GM18520 (cell line): ENCODE data around the gene C14orf119.

Experiments used
- ATAC-seq: cut with Tn5 transposase; IDR thresholded peaks from one replicate; pipeline ENCODE4 v1.9.1; 2021; ENCODE audit not compliant: unreplicated experiment

Gene C14orf119, protein sequence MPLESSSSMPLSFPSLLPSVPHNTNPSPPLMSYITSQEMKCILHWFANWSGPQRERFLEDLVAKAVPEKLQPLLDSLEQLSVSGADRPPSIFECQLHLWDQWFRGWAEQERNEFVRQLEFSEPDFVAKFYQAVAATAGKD

DNA sequence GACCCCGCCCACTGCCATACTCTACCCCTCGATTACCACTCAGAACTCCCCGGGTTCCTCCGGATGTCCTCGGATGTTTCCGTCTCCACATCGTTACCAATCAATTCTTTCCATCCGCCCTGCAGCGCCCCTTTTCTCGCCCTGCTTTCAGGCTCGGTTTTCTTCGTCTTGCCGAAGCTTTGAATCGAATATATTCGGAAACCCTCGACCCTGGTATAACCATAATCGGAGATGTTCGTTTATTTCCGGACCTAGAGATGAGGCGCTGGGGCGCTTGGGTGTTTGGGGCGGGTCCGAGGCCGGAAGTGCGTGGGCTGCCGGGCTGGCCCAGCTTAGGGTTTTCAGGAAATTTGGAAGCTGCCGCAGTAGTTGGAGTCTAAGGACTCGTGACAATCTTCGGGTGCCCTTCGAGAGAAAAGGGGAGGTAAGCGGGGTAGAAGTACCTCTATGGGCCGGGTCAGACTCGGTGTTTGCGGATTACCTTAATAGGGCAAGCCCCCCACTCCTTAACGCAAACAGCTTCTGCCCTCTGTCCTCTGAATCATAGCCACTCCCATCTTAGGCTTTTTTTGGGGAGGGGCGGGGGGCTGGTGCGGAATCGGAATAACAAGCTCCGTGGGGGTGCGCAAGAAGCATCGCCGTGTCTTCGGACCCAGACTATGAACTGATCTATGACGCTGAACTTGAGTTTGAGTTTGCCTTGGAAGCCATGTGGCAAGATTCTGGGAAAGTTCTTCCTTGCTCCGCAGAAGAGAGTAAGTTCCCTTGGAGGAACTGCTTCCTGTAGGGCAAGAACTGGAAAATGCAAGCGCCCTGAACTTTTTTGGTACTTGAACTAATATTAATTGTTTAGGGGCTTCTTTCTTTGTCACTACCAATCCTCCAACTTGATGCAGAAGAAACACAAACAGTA is at the start of gene C14orf119:
Gene C14orf119 (plus strand): TSS at position 310 of the 913 bp plus-strand sequence. CDS start 2,154 bp downstream, outside the sequence.
- peak; percentile 91 for ATAC-seq

DNA sequence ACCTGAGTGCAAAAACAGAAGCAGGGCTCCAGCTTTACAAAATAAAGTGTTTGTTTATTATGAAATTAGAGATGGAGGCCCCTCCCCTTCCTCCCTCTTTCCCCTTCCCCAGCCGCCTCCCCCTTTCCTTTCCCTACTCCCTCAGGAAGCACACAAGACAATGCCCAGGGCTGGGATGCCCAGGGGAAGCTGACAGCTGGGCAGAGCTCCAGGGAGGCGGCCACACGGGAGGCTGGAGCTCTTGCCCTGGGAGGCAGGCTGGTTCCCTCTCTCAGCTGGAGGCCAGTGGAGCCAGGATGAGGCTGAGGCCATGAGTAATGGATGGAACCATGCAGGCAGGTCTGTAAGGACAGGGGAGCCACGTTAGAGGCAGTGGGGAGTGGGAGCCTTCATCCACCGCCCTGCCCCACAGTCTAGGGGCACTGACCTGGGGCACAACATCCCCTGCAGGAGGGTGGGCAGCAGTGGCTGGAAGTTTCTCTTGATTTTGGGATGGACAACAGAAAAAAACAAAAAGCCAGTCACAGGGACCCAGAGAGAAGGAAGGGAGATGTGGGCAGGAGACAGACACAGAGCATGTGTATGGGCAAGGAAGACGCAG is 48.2 kb upstream of the C14orf119 start:
- ATAC-seq = no peak

DNA sequence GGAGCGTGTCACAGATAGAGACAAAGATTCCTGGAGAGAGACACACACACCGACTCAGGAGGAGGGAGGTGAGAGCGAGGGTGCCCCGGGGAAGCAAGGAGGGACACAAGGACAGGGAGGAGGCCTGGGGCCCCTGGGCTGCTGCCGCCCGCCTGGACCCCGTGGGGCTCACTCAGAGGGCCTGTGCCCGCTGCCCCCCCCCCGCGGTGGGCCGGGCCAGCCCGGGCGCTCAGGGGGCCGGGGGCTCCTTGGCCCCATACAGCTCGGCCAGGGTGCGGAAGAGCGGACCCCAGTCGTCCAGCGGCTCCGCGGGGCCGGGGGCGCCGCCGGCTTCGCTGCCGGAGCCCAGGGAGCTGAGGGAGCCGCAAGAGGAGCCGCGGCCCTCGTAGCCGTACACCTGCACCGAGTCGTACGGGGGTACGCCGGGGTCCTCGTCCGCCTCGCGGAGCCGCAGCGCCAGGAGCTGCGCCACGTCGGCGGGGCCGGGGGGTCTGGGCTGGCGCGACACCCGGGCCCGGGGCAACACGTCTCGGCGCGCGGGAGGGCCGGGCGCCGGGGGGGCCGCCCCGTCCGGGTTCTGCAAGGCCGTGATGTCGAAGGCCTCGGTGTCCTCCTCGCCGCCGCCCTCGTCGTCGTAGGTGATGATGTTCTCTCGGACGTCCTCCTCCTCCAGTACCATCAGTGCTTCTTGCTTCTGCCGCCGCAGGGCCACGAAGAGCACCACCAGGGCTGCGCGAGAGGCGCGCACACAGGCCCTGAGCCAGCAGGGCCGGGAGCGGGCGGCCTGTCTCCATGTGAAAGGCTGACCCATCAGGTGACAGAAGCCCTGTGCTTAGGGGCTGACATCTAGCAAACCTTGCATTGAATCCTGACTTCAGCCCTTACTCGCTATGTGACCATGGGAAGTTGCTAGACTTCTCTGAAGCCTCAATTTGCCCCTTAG is 47.3 kb upstream of the C14orf119 start:
- ATAC-seq = no peak

DNA sequence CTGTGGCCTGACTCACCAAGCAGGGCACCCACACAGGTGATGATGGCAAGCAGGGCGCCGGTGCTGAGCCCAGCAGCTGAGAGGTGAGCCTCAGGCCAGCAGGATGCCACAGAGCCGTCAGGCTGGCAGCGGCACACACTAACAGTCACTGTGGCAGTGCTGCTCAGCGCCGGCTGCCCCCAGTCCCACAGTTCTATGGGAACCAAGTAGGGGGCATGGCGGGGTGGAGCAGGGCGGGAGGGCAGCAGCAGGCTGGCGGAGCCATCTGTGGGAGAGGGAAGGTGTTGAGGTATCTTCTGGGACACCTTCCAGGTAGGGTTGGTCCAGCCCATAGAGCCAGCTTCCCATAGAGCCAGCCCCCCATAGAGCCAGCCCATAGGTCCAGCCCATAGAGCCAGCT is 46.3 kb upstream of the C14orf119 start:
- ATAC-seq = no peak

DNA sequence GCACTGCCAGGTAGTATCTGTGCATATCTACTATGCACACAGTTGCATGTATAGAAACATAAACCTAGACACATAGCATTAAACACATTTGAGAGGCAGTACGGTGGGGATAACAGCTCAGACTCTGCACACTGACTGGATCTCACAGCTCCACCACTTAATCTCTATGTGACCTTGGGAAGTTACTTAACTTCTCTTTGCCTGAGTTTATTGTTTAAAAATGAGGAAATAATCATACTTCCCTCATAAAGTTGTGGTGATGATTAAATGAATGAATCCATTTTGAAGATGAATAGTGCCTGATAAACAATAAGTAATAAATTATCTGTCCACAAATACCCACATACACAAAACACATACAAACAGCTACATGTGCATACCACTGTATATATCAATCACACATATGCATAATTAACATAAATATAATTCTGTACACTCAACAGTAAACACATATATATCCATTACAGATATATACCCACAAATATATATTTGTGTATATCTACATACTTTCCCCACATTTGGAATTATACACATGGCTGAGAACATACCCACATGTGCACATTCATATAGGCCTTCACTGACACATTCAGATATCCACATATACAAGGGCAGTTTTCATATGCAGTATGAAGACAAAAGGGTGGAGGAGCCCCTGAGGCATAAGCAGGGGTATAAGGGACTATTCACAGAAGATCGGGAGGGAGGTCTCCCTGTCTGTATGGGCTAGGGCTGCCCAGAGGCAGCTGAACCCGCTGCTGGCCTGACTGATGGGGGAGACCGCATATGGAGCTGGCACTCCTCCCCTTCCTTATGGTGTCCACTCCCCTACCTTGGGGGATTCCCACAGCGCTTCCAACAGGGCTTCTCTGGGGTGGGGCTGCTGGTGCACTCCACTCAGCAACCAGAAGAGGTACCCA is 43.9 kb upstream of the C14orf119 start:
- no peak for ATAC-seq

DNA sequence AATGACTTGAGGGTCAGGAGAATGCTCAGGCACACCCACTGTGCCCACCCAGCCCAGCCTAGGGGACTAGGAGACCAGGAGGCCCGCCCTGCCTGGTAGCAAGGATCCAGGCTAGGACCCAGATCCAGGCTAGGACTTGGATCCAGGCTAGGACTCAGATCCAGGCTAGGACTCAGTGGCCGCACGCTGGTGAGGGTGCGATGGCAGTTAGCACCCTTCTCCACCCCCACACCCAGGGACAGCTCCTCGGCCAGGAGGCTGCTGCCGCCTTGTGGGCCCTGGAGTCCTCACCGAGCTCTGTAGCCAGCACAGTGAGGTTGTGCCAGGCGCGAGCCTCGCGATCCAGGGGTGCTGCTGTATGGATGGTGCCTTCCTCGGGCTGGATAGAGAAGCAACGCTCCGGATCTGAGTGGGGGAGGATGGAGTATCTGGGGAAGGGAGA is 43.1 kb upstream of the C14orf119 start:
- ATAC-seq = no peak

DNA sequence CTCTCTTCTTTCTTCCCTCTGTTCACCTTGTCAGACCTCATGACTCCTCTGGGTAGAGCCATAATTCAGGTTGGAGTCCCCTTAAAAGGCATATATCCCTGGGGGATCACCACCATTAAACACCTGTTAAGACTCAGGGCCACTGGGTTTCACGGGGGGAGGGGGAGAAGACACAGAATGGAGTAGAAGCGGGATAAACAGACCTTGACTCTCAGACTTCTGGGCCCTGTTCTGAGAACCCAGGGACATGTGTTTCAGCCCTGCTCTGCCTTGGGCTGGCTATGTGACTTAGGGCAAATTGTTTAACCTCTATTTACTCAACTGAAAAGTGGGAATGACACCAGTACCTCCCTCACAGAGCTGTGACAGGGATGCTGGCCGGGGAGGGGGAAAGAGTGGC is 42.6 kb upstream of the C14orf119 start:
- no peak for ATAC-seq

DNA sequence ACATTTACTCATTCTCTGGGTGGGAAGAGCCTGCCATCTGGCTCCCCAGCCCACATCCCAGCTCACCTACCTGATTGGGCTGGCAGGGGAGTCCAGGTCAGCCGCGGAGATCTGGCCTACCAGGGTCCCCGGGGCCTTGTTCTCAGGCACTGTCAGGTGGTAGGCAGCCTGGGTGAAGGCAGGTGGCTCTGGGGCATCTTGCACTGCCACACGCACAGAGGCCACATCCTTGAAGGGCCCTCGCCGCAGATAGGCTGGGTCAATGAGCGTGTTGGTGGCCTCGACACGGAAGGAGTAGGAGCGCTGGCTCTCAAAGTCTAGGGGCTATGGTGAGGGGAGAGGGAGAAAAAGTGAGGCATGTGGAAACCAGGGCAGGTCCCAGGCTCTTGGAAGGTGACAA is 41.9 kb upstream of the C14orf119 start:
- ATAC-seq = no peak

DNA sequence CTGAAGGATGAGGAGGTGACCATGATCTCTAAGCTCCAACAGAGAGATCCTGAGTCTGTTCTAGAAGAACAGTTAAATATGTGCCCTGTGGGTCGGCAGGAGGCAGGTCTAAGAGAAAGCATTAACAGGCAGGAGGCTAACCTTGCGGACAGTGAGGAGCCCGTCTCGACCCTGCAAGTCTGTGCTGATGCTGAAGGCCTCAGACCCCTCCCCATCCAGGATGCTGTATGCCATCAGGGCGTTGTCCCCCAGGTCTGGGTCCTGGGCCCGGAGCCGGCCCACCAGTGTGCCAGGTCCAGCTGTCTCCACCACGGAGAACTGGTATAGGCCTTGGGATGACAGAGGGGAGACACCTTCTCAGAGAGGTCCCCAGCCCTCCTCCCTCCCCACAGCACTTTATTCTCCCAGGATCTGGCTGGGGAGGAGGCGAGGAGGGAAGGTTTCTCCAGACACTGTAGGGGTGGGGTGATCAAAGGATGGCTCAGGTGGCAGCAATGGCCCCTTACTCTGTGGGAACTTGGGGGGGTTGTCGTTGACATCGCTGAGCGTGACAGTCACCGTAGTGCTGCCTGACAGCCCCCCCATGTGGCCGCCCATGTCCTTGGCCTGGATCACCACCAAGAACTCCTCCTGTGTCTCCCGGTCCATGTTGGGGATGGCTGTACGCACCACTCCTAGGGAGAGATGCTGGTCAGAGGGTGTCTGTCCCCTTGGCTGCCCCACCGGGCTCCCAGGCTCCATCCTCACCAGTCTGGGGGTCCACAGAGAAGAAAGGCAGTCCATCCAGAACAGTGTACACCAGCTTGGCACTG is 41.1 kb upstream of the C14orf119 start:
- no peak for ATAC-seq

DNA sequence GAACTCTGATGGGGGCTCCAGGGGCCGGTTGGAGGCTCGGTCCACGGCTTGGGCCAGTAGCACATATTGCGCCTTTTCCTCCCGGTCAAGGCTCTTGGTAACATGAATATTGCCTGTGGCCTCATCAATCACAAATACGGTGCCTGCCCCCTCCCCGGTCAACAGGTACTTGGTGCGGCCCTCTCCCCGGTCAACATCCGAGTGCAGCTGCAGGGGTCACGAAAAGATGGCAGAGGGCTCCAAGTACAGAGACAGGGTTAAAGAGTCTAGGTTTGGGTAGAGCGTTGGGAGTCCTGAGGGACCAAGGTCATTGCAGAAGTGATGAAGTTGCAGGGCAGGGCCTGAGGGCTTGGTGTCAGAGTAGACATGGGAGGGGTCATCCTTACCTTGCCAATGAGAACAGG is 40.2 kb upstream of the C14orf119 start:
- no peak for ATAC-seq

DNA sequence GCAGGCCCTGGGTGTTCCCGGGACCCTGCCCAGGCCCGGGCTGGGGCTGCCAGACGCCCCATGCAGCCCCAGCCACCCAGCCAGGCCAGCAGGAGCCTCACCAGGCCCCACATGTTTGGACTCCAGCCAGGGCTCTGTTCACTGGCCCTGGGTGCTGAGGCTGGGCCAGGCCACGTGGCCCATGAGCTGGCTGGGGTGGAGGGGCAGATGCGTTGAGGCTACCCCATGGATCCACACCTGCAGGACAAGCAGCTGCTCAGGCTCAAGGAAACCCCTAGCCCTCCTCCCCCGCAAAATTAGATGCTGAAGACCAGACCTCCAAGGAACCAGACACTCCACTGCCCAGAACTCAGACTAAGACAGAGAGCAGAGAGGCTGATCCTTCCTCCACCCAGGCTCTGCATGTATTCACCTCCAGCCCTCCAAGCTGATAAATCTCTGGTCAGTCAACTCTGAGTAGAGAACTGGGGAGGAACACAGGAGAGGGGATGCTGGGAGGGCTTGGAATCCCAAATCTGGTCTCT is 39.6 kb upstream of the C14orf119 start:
- no peak for ATAC-seq

DNA sequence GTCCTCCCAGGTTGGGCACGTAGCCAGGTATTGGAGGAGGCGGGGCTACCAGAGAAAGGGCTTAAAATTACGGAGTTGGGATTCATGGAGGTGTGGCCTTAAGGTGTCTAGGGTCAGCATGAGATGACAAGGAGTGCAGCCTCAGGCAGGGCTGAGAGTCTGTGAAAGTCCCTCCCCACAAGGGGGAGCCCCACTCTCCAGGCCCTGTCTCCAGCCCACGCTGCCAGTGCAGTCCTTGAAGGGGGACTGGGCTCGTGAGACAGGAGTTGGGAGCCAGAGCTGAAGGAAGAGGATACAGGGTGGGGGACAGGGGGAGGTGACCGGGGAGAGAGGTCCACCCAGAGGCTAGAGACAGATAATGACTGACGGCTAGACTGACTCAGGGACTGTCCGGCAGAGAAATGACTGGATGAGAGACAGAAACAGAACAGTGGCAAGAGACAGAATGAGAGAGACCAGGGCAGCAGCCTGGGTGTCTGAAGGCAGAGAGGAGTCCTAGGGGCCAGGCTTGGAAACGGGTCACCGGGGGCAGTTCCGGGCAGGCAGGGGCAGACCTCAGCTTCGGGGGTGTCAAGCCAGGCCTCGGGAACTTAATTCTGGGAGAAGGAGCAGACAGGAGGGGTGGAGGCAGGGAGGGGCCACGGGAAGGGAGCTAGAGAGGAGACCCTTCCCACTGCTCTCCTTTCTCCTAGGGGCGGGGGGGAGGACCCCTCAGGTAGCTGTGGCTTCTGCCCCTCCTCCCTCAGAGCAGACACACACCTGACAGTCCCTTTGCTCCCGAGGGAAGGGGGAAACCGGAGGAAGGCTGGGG is 39.0 kb upstream of the C14orf119 start:
- ATAC-seq = peak; percentile 30

DNA sequence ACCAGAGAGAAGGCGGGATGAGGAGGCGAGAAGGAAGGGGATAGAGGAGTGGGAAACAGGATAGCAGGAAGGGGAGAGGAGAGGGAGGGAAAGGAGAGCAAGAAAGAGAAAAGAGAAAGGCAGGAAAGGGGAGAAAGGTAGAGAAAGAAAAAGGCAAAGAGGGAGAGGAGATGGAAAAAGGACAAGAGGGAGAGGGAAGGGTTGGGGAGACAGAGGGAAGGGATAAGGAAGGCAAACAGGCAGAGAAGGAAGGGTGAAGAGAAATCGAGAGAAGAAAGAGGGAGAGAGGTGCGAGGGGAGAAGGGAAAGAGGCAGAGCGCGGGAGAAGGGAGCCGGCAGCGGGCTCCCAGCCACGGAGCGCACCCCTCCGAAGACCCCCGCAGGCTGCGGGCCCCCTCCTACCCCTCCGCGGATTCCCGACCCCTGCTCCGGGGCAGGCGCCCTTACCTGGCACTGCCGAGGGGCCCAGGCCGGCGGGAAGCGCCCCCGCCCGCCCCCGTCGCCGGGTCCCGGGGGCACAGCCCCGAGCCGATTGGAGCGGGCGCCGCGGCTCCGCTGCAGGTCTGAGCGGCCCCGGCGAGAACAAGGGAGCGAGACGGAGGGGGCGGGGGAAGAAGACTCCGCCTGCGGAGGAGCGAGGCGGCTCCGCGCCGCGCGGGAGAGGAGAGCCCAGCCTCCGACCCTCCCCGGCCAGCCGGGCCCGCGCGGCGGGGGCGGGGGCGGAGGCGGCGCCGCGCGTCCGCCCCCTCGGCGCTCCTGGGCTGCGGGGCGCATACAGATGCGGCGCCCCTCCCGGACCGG is 38.1 kb upstream of the C14orf119 start, which contains the start of gene CDH24:
Gene CDH24 (minus strand): TSS at position 565 of the 801 bp plus-strand sequence. CDS start 1,787 bp downstream, outside the sequence.
- ATAC-seq = no peak

DNA sequence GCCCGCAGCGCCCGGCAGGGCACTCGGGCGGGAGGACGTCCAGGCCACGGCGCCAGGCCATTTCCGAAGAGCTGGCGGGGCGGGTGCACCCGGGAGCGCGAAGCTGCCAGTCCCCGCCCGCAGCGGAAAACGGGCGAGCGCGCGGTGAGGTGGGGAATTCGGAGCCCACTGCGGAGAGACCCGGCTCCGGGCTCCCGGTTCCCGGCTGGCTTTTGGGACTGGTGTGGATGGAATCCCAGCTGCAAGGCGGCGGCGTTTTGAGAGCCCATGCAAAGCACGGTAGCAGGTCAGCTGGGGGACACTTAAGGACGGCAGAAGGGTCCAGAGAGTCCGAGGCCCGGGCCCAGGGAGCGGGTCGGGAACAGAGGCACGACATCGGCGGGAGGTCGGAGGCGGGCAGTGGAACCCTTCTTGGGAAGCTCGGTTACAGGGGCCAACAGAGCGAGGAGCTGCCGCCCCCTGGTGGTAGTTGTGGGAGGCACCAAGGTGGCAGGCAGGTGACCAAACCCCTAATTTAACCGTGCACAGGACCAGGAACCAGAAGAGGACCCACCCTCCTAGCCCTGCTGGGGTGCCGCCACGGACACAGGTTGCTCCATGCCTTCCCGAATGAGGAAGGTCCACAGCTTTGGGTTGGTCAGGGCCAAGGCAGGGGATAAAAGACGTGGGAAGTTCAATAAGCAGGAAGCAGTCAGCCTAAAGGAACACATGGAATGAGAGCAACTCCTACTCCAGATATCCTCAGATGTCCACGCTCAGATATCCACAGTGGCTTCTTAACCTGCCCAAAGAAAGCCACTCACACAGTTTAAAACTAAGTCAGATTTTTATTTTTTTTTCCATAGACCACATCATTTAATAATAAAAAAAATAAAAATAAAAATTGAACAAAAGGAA is 37.3 kb upstream of the C14orf119 start:
- ATAC-seq = peak; percentile 50

DNA sequence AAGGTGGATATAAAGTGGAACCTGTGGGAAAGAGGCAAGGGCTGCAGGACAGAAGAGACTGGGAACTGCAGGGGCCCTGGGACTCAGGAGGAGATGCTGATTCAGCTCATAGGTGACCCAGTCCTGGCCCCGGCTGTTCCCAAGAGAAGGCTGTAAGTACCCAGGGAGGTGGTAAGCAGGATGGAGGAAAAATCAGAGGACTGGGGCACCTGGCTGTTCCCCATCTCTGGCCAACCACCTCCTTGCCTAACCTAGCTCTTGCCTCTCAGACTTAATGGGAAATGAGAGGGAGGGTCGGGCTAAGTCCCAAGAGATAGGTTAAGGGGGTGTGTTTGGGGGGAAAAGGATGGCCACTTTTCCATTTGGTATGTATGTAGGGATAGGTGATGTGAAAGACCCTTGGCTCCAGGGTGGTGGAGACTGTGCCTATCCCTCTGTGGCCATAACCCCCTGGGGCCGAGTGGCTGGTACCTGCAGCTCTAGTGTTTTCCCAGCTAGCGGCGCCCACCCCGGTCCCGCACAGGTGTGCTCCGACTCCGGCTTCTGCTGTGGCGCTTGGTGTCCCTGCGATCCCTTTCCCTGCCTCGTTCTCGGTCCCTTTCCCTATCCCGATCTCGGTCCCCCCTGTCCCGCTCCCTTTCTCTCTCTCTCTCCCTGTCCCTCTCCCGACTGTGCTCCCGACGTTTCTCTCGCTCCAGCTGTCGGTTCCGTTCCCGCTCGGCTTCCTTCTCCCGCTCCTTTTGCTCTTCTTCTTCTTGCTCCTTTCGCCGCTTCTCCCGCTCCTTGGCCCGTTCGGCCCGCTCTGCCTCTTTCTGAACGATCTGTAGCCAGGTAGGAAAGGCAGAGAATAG is 36.4 kb upstream of the C14orf119 start:
- no peak for ATAC-seq
